ENCODE data around the gene ARAP3.

DNA sequence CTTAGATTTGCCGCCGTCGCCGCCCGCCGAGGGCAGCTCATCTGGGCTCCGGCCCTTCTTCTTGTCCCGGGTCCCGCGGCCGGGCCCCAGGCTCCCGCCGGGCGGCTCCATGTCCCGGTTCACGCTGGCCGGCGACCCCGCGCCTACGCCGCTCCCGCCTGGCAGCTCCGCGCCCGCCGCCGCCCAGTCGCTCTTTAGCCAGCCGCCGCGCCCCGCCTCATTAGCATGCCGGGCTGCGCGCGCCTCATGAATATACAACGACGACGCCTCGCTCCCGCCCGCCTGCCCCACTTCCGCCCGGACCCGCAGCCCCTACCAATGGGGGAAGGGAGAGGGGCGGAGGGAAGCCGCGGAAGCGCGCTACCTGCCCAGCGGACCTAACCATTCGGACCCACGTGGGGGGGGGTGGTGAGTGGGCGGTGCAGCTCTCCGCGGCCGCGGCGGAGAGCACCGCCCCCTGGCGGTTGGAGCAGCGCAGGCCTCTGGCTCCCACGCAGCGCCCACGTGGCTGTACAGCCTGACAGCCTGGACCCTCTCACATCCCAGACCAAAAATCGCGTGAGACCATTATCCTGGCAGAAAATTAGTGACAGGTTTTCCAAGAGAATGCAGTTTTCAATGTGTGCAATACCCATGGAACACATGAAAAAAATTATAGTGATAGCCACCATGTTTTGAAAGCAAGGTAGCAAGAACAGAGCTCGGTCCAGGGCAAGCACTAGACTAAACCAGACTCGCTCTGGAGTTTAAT is 63.1 kb downstream of the ARAP3 start, which contains the start of gene DIAPH1:
- TF ChIP-seq, protein P1, sequence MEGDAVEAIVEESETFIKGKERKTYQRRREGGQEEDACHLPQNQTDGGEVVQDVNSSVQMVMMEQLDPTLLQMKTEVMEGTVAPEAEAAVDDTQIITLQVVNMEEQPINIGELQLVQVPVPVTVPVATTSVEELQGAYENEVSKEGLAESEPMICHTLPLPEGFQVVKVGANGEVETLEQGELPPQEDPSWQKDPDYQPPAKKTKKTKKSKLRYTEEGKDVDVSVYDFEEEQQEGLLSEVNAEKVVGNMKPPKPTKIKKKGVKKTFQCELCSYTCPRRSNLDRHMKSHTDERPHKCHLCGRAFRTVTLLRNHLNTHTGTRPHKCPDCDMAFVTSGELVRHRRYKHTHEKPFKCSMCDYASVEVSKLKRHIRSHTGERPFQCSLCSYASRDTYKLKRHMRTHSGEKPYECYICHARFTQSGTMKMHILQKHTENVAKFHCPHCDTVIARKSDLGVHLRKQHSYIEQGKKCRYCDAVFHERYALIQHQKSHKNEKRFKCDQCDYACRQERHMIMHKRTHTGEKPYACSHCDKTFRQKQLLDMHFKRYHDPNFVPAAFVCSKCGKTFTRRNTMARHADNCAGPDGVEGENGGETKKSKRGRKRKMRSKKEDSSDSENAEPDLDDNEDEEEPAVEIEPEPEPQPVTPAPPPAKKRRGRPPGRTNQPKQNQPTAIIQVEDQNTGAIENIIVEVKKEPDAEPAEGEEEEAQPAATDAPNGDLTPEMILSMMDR (IDR thresholded peaks at IDR 0.05) = peak; percentile 97 to 100 (median 99)
- peak; percentile 76 to 97 (median 83) for TF ChIP-seq POLR2A (IDR thresholded peaks at IDR 0.05)

Data from body of pancreas (tissue), 4 donors.